ENCODE results near the gene LETM1.

Gene LETM1

GRCh38 chr4:1804638-1805492 lies 51.1 kb downstream of the LETM1 start:
- no peak for DNase-seq

GRCh38 chr4:1803523-1804423 lies 52.2 kb downstream of the LETM1 start:
- DNase-seq, result no peak

DNA sequence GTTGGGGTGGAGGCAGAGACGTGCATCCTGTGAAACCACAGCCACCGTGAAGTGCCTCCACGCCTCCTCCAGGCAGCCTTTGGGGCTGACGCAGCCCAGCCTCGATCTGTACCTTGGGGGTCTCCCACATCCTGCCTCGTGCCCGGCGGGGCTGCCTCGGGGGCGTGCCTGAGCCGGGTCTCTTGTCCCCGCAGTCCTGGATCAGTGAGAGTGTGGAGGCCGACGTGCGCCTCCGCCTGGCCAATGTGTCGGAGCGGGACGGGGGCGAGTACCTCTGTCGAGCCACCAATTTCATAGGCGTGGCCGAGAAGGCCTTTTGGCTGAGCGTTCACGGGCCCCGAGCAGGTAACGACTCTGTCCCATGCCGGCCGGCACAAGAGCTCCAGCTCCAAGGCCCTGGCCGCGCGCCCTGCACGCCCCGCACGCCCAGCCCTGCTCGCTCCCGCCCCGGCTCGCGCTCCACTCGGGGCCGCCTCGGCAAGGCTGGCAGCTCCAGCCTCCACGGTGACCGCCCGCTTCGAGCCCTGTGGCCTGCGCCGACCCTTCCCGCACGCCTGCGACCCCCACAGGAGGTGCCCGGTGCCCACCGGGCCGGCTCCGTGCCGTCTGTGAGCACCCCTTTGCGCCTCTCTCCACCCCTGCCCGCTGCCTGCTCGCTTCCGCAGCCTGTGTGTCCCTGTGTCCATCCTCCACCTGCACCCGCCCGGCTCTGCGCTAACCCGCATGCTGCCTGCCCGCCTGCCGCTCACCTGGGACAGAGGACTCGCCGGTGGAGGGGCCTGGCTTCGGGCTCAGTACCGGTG lies 53.0 kb downstream of the LETM1 start:
- no peak for DNase-seq

GRCh38 chr4:1802151-1802715 lies 53.7 kb downstream of the LETM1 start:
- no peak for DNase-seq

GRCh38 chr4:1801286-1801958 lies 54.5 kb downstream of the LETM1 start:
- no peak for DNase-seq

GRCh38 chr4:1800805-1801204 lies 55.2 kb downstream of the LETM1 start:
- DNase-seq, result no peak

DNA sequence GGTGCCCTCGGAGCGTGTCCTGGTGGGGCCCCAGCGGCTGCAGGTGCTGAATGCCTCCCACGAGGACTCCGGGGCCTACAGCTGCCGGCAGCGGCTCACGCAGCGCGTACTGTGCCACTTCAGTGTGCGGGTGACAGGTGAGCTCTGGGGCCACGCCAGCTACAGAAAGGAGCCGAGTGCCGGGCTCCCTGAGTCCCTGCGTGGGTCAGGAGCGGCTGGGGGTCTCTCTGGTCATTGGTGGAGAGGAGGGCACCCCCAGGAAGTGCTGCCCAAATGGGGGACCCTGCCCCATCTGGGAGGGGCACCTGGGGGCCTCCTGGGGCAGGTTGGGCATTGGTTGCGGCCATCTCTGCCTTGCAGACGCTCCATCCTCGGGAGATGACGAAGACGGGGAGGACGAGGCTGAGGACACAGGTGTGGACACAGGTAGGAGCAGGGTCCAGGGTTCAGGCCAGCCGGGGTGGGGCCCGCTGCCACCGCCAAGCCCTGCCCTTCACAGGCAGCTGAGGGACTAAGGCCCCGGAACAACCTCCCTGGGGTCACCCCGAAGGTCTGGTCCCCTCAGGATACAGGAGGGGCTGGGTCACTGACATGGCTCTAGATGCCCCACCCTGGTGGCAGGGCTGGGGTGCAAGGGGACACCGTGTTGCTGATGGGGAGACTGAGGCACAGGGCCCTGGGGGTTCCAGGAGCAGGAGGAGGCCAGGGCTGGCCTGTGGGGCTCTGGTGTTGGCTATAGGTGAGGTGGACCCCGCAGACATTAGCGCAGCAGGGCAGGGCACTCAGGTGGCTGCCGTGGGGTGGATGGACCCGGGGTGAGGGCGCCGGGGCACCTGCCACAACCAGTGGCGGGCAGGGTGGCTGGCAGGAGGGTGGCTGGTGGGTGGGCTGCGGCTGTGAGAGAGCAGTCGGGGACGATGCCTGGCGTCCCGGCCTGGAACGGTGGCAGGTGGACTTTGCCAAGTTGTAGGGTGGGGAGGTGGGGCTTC lies 56.3 kb downstream of the LETM1 start:
- DNase-seq, result no peak

GRCh38 chr4:1798580-1799386 lies 57.2 kb downstream of the LETM1 start:
- DNase-seq, result no peak

GRCh38 chr4:1797861-1798579 lies 57.9 kb downstream of the LETM1 start:
- DNase-seq, result no peak

GRCh38 chr4:1797298-1797860 lies 58.6 kb downstream of the LETM1 start:
- no peak for DNase-seq

DNA sequence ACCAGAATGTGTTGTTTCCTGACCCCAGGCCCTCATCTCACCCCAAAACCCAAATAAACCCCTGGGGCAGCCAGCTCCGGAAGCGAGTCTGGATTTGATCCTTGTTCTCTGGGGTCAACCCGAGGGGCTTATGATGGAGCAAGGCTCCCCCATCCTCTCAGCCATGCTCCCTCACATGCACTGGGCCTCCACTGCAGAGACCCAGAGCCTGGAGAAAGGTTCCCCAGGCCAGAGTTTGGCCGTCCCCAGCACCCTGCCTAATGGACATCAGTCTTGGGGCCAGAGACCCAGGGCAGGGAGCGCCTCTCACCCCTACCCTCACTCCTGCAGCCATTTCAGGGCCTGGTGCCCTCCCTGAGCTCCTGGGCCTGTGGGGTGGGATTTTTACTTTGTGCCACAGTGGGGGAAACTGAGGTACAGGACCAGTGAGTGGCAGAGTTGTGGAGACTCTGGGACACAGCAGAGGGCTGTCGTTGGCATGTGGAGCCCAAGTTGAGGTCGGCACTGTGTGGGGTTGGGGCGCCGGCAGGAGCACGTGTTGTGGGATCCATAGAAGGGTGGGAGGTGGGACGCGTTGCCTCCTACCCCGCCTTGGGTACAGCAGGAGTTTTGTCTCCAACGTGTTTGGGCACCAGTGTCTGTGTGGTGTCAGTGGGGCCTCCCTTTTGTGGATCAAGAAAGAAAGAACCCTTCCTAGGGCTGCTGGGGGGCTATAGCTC lies 59.3 kb downstream of the LETM1 start:
- DNase-seq, result no peak

DNA sequence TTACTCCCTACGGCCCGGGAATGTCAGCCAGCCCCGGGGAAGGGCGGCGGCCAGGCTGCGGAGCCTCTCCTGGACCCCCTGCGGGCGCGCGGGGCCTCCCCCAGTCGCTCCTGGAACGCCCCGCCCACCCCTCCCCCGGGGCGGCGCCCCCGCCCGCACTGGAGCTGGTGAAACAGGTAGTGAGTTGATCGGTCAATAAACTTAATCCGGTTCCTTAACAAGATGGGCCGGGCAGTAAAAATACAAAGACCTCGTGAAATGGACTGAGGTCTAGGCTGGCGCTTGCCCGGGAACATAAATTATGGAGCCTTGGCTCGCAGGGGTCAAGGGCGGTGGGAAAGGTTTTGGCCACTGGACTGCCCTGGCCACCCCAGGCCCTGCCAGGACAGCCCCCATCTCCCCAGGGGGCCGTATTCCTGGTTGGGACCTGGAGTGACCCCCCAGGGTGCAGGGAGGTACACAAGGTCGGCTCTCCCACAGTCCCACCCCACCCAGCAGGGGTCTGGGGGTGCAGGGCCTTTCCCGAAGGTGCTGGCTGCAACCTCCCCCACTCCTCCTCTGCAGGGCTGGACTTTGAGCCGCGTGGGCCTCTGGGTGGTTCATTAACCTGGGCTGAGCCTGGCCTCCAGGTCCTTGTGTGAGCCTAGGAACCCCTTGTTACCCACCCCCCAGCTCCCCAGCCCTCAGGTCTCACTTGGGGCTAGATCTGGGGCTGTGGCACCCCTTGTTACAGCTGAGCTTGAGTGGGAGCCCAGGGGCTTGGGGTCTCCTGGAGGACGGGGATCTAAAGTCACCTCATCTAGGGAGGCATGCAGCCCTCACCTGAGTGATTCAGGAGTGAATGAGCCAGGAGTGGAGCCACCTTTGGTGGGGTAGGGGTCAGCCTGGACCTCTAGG lies 60.4 kb downstream of the LETM1 start:
- no peak for DNase-seq

DNA sequence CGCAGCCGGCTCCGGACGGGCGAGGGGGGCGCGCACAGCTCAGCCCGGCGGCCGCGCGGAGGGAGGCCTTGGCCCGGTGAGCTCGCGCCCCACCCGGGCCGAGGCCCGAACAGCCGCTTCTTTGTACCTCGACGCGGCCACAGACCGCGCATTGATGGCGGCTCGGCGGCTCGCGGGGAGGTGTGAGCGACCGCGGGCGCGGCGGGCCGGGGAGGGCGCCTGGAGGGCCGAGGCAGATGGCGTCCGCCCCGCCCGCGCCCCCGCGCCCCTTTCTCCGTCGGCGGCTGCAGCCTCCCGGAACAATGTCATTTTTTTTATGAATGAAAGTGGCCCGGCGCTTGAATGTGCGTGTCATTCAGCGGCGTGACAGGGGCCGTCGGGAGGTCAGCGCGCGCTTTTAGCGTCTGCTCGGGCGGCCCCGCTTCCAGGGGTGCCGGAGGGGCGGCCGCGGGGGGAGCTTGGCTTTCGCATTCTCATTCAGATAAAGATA lies 61.1 kb downstream of the LETM1 start:
- DNase-seq, result peak; percentile 5

- DNase-seq, result peak; percentile 1
Measured at GRCh38 chr4:1793940-1794808, 61.8 kb downstream of the LETM1 start.

- DNase-seq, result peak; percentile 55
Measured at GRCh38 chr4:1793496-1793840, 62.5 kb downstream of the LETM1 start.

All from CD4-positive, alpha-beta T cell treated with Interleukin-10 for 1 hour (primary cell).